Esophagus (tissue), 2 donors: ENCODE measurements around the gene CXCL8. TPM values are rescaled to one million over a fixed set of nuclear protein-coding genes. Genes with fewer than 3 reads are reported as not detected.

Experiments
- H3K27ac ChIP-seq, 2 donors: one replicate each; pipeline ENCODE4 v1.5.1; 2013; ENCODE audit warnings: low read depth in 2 of 2, mild to moderate bottlenecking in 2 of 2, inconsistent platforms in 1 of 2, low read length in 1 of 2, moderate library complexity in 1 of 2
- H3K27me3 ChIP-seq, 2 donors: one replicate each; pipeline ENCODE4 v1.6.1; 2013; ENCODE audit warnings: low read length in 2 of 2, control low read depth in 1 of 2, mild to moderate bottlenecking in 1 of 2; ENCODE audit not compliant: insufficient read depth in 2 of 2, control insufficient read depth in 1 of 2
- H3K36me3 ChIP-seq, 2 donors: one replicate each; pipeline ENCODE4 v1.6.1; 2013; ENCODE audit warnings: low read length in 1 of 2; ENCODE audit not compliant: control insufficient read depth in 2 of 2, insufficient read depth in 2 of 2
- H3K4me1 ChIP-seq, 2 donors: one replicate each; pipeline ENCODE4 v1.6.1; 2013; ENCODE audit warnings: low read length in 1 of 2; ENCODE audit not compliant: control insufficient read depth in 2 of 2, insufficient read depth in 2 of 2
- H3K4me3 ChIP-seq, 2 donors: one replicate each; pipeline ENCODE4 v1.5.1; 2013; ENCODE audit warnings: low read length in 2 of 2, mild to moderate bottlenecking in 2 of 2, low read depth in 1 of 2, moderate library complexity in 1 of 2
- H3K9me3 ChIP-seq, 2 donors: one replicate each; pipeline ENCODE4 v1.6.1; 2013; ENCODE audit warnings: mild to moderate bottlenecking in 2 of 2, low read depth in 1 of 2, low read length in 1 of 2, moderate library complexity in 1 of 2; ENCODE audit not compliant: control insufficient read depth in 2 of 2, insufficient read depth in 1 of 2
- WGBS, 2 donors: extraction: QIAGEN DNeasy Blood & Tissue Kit; methylation state at CpG; one replicate each; pipeline ENCODE4 v1.1.7; 2013; 5-methylcytosine and 5-hydroxymethylcytosine counted together
- polyA plus RNA-seq, 2 donors: library from polyadenylated mRNA; stranded (reverse); fragments of 200-250 nt; gene quantifications; one replicate each; pipeline ENCODE4 v1.2.3, GENCODE V29; 2013
- donor health status: healthy with polysubstance abuse.
- donor health status: Bipolar disorder and iron deficiency.

Gene CXCL8
- polyA plus RNA-seq, 2 donors: 1.1 to 8.3 TPM

GRCh38 chr4:73741031-73741749 is 821 bp downstream of the CXCL8 start:
- Histone ChIP-seq H3K27me3 (no peaks in the 10 kb centered on the region), H3K9me3 (no peaks in the 10 kb centered on the region), H3K27ac (no peak overlapping the region), H3K4me3 (no peak overlapping the region), H3K4me1 (no peaks in the 10 kb centered on the region), H3K36me3 (no peaks in the 10 kb centered on the region)
- WGBS, 2 donors: 53 to 65% methylated on average over 2 of the region's 2 CpGs

- Histone ChIP-seq H3K4me1 (no peaks in the 10 kb centered on the region), H3K27ac (no peak overlapping the region), H3K27me3 (no peaks in the 10 kb centered on the region), H3K4me3 (no peak overlapping the region), H3K9me3 (no peaks in the 10 kb centered on the region), H3K36me3 (no peaks in the 10 kb centered on the region)
- WGBS, 2 donors: 67 to 71% methylated on average over 1 of the region's 1 CpG
Observed at GRCh38 chr4:73741750-73742489, 1.6 kb downstream of the CXCL8 start.

GRCh38 chr4:73742490-73743160 is 2.3 kb downstream of the CXCL8 start:
- no peak overlapping the region for H3K27ac ChIP-seq
- no peaks in the 10 kb centered on the region for H3K9me3 ChIP-seq
- 88 to 91% methylated on average over 2 of the region's 2 CpGs for WGBS, 2 donors
- H3K36me3 ChIP-seq: no peaks in the 10 kb centered on the region
- no peaks in the 10 kb centered on the region for H3K4me1 ChIP-seq
- no peaks in the 10 kb centered on the region for H3K27me3 ChIP-seq
- no peak overlapping the region for H3K4me3 ChIP-seq

GRCh38 chr4:73743281-73743680 is 2.9 kb downstream of the CXCL8 start:
- Histone ChIP-seq H3K4me1 (no peaks in the 10 kb centered on the region), H3K9me3 (no peaks in the 10 kb centered on the region), H3K36me3 (no peaks in the 10 kb centered on the region), H3K4me3 (no peak overlapping the region), H3K27ac (no peak overlapping the region), H3K27me3 (no peaks in the 10 kb centered on the region)
- WGBS, 2 donors: 91 to 96% methylated on average over 1 of the region's 1 CpG

- no peaks in the 10 kb centered on the region for H3K4me1 ChIP-seq
- no peak overlapping the region for H3K4me3 ChIP-seq
- no peaks in the 10 kb centered on the region for H3K9me3 ChIP-seq
- H3K27ac ChIP-seq: no peak overlapping the region
- H3K27me3 ChIP-seq: no peaks in the 10 kb centered on the region
- WGBS, 2 donors: 80 to 93% methylated on average over 3 of the region's 3 CpGs
- no peaks in the 10 kb centered on the region for H3K36me3 ChIP-seq
Observed at GRCh38 chr4:73743795-73744194, 3.4 kb downstream of the CXCL8 start.

GRCh38 chr4:73744203-73744602 is 3.8 kb downstream of the CXCL8 start:
- Histone ChIP-seq H3K27me3 (no peaks in the 10 kb centered on the region), H3K4me3 (no peak overlapping the region), H3K4me1 (no peaks in the 10 kb centered on the region), H3K27ac (no peak overlapping the region), H3K9me3 (no peaks in the 10 kb centered on the region), H3K36me3 (no peaks in the 10 kb centered on the region)
- 78 to 85% methylated on average over 5 of the region's 5 CpGs for WGBS, 2 donors

- Histone ChIP-seq H3K9me3 (no peaks in the 10 kb centered on the region), H3K4me1 (no peaks in the 10 kb centered on the region), H3K27ac (no peak overlapping the region), H3K36me3 (no peaks in the 10 kb centered on the region), H3K4me3 (no peak overlapping the region), H3K27me3 (no peaks in the 10 kb centered on the region)
Observed at GRCh38 chr4:73750730-73751129, 10.4 kb downstream of the CXCL8 start.

- H3K9me3 ChIP-seq: no peaks in the 10 kb centered on the region
- no peaks in the 10 kb centered on the region for H3K36me3 ChIP-seq
- H3K27me3 ChIP-seq: no peaks in the 10 kb centered on the region
- no peak overlapping the region for H3K27ac ChIP-seq
- H3K4me1 ChIP-seq: no peaks in the 10 kb centered on the region
- WGBS, 2 donors: 37 to 56% methylated on average over 2 of the region's 2 CpGs
- H3K4me3 ChIP-seq: no peak overlapping the region
Observed at GRCh38 chr4:73751166-73751565, 10.8 kb downstream of the CXCL8 start.

GRCh38 chr4:73751830-73752229 is 11.5 kb downstream of the CXCL8 start:
- WGBS, 2 donors: 89 to 90% methylated on average over 1 of the region's 1 CpG
- Histone ChIP-seq H3K27me3 (no peaks in the 10 kb centered on the region), H3K27ac (no peak overlapping the region), H3K9me3 (no peaks in the 10 kb centered on the region), H3K4me3 (no peak overlapping the region), H3K4me1 (no peaks in the 10 kb centered on the region), H3K36me3 (no peaks in the 10 kb centered on the region)
